Nephron progenitor cell (in vitro differentiated cells): Measurements from ENCODE around the gene HEXD.

Experiments
- DNase-seq: peaks from one replicate; pipeline ENCODE4 v3.0.0; 2021
- H3K27ac Mint-ChIP-seq: 2 replicates; pipeline ENCODE4 v1.8.0; 2021; ENCODE audit warnings: mild to moderate bottlenecking, moderate library complexity, mixed read lengths
- H3K27me3 Mint-ChIP-seq: 2 replicates; pipeline ENCODE4 v1.8.0; 2021; ENCODE audit warnings: mild to moderate bottlenecking, low read depth, mixed read lengths; ENCODE audit not compliant: poor library complexity
- H3K36me3 Mint-ChIP-seq: 2 replicates; pipeline ENCODE4 v1.8.0; 2021; ENCODE audit warnings: low read depth, mixed read lengths
- H3K4me1 Mint-ChIP-seq: 2 replicates; pipeline ENCODE4 v1.8.0; 2021; ENCODE audit warnings: mixed read lengths
- H3K4me3 Mint-ChIP-seq: 2 replicates; pipeline ENCODE4 v1.8.0; 2021; ENCODE audit warnings: mild to moderate bottlenecking, moderate library complexity, mixed read lengths
- H3K9me3 Mint-ChIP-seq: 2 replicates; pipeline ENCODE4 v1.8.0; 2021; ENCODE audit warnings: mild to moderate bottlenecking, moderate library complexity, mixed read lengths
- CTCF ChIP-seq: fragments of 200-600 bp; sonication (generic); IDR thresholded peaks from 2 replicates; pipeline ENCODE4 v1.5.0; 2021; ENCODE audit warnings: antibody characterized with exemption

HEXD gene

GRCh38 chr17:82487910-82488309 is 69.8 kb downstream of the HEXD start:
- H3K36me3 Mint-ChIP-seq, result peaks cover 49% of the 10 kb centered on the region
- peaks cover 6% of the 10 kb centered on the region for H3K27me3 Mint-ChIP-seq
- TF ChIP-seq CTCF, result no peak
- H3K4me1 Mint-ChIP-seq, result peaks cover 9% of the 10 kb centered on the region
- H3K27ac Mint-ChIP-seq, result peak overlapping the region; percentile 42
- DNase-seq, result no peak
- no peaks in the 10 kb centered on the region for H3K9me3 Mint-ChIP-seq
- no peak overlapping the region for H3K4me3 Mint-ChIP-seq

- H3K9me3 Mint-ChIP-seq, result no peaks in the 10 kb centered on the region
- peaks cover 15% of the 10 kb centered on the region for H3K4me1 Mint-ChIP-seq
- no peak for DNase-seq
- peaks cover 11% of the 10 kb centered on the region for H3K27me3 Mint-ChIP-seq
- H3K4me3 Mint-ChIP-seq, result no peak overlapping the region
- TF ChIP-seq CTCF, result no peak
- peaks cover 42% of the 10 kb centered on the region for H3K36me3 Mint-ChIP-seq
- no peak overlapping the region for H3K27ac Mint-ChIP-seq
Measured at GRCh38 chr17:82489117-82489516, 71.0 kb downstream of the HEXD start.

DNA sequence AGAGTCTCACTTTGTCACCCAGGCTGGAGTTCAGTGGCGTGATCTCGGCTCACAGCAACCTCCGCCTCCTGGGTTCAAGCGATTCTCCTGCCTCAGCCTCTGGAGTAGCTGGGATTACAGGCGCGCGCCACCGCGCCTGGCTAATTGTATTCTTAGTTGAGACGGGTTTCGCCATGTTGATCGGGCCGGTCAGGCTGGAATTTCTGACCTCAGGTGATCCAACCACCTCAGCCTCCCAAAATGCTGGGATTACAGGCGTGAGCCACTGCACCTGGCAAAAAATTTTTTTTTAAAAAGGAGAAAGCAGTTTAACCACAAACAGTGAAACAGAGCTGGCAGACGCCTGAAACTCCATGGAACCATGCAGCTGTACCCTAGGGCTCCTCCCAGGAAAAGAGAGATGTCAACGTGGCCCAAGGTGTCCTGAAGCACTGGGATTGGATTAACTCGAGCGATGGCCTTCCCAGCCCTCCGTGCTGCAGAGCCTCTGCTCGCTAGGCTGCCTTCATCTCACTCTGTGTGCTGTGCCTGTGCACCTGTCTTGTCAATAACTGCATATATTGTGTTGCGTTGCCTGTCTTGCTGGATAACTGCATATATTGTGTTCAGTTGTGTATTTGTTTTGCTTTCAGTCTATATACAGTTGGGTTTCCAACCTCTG is 71.8 kb downstream of the HEXD start:
- peaks cover 18% of the 10 kb centered on the region for H3K4me1 Mint-ChIP-seq
- DNase-seq, result no peak
- no peak overlapping the region for H3K4me3 Mint-ChIP-seq
- no peaks in the 10 kb centered on the region for H3K9me3 Mint-ChIP-seq
- no peak for TF ChIP-seq CTCF
- peak overlapping the region; percentile 65 for H3K27ac Mint-ChIP-seq
- peaks cover 19% of the 10 kb centered on the region for H3K27me3 Mint-ChIP-seq
- H3K36me3 Mint-ChIP-seq, result peaks cover 35% of the 10 kb centered on the region

GRCh38 chr17:82490512-82491195 is 72.5 kb downstream of the HEXD start:
- H3K4me1 Mint-ChIP-seq, result peaks cover 18% of the 10 kb centered on the region
- no peaks in the 10 kb centered on the region for H3K9me3 Mint-ChIP-seq
- no peak overlapping the region for H3K4me3 Mint-ChIP-seq
- no peak for DNase-seq
- peaks cover 28% of the 10 kb centered on the region for H3K36me3 Mint-ChIP-seq
- H3K27ac Mint-ChIP-seq, result peak overlapping the region; percentile 65
- no peak for TF ChIP-seq CTCF
- peaks cover 19% of the 10 kb centered on the region for H3K27me3 Mint-ChIP-seq

GRCh38 chr17:82491196-82491530 is 73.0 kb downstream of the HEXD start:
- no peaks in the 10 kb centered on the region for H3K9me3 Mint-ChIP-seq
- no peak for TF ChIP-seq CTCF
- no peak for DNase-seq
- peak overlapping the region; percentile 75 for H3K27ac Mint-ChIP-seq
- peaks cover 25% of the 10 kb centered on the region for H3K36me3 Mint-ChIP-seq
- H3K4me1 Mint-ChIP-seq, result peaks cover 14% of the 10 kb centered on the region
- no peak overlapping the region for H3K4me3 Mint-ChIP-seq
- peaks cover 21% of the 10 kb centered on the region for H3K27me3 Mint-ChIP-seq

- peaks cover 22% of the 10 kb centered on the region for H3K36me3 Mint-ChIP-seq
- peaks cover 23% of the 10 kb centered on the region for H3K27me3 Mint-ChIP-seq
- H3K4me1 Mint-ChIP-seq, result peaks cover 10% of the 10 kb centered on the region
- no peak for DNase-seq
- no peak overlapping the region for H3K4me3 Mint-ChIP-seq
- H3K27ac Mint-ChIP-seq, result peak overlapping the region; percentile 75
- no peak for TF ChIP-seq CTCF
- no peaks in the 10 kb centered on the region for H3K9me3 Mint-ChIP-seq
Measured at GRCh38 chr17:82491533-82491932, 73.4 kb downstream of the HEXD start.
